GM19239 (cell line): ENCODE measurements around the gene POLR3GL.

Experiments used
- DNase-seq: peaks from one replicate; pipeline ENCODE4 v3.0.0; 2011; ENCODE audit warnings: low spot score; ENCODE audit not compliant: insufficient read length
- FAIRE-seq: peaks from 2 replicates; lab custom pipeline; 2011; peaks lifted over from hg19 to GRCh38; lab: Jason Lieb, UNC

Gene POLR3GL

DNA sequence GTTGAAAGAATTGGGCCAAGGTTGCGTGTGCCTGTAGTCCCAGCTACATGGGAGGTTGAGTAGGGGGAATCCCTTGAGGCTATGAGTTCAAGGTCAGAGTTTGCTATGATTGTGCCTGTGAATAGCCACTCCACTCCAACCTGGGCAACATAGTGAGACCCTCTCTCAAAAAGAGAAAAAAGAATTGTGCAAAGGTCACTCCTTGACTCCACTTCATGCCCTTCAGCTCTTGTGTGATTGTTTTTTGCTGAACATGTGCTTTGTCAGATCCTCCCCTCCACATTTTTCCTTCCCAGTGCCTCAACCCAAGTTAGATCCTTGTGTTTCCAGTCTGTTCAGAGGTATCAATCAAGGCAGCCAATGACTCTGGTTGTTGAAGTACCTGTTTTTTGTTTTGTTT is 23.4 kb downstream of the POLR3GL start:
- FAIRE-seq (no peak), DNase-seq (no peak)

- no peak for FAIRE-seq
- DNase-seq, result no peak
Observed at GRCh38 chr1:145988773-145989172, 24.3 kb downstream of the POLR3GL start.

GRCh38 chr1:145990249-145990855 is 25.9 kb downstream of the POLR3GL start:
- FAIRE-seq (no peak), DNase-seq (no peak)

DNA sequence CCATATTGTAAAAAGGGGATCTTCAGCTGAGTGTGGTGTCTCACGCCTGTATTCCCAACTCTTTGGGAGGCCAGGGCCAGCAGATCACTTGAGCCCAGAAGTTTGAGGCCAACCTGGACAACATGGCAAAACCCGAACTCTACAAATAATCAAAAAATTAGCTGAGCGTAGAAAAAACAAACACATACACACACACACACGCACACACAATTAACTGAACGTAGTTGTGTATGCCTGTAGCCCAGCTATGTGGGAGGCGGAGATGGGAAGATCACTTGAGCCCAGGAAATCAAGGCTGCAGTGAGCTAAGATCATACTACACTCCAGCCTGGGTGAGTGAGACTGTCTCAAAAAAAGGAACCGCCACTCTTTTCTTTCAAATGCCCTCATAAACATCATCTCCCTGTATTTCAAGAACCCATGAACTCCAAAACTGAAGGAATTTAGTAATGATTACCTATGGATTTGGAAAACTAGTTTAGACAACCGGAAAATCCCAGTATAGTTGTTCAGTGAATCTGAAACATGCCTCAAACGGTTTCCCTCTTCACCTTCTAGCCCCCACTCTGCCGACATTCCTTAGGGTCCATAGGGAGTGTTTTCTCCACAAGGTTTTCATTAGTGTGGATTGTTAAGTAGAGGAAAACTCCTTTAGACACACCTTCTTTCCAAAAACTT is 27.4 kb downstream of the POLR3GL start:
- DNase-seq (no peak), FAIRE-seq (no peak)

GRCh38 chr1:145992502-145992936 is 28.0 kb downstream of the POLR3GL start:
- no peak for FAIRE-seq
- DNase-seq, result no peak

DNA sequence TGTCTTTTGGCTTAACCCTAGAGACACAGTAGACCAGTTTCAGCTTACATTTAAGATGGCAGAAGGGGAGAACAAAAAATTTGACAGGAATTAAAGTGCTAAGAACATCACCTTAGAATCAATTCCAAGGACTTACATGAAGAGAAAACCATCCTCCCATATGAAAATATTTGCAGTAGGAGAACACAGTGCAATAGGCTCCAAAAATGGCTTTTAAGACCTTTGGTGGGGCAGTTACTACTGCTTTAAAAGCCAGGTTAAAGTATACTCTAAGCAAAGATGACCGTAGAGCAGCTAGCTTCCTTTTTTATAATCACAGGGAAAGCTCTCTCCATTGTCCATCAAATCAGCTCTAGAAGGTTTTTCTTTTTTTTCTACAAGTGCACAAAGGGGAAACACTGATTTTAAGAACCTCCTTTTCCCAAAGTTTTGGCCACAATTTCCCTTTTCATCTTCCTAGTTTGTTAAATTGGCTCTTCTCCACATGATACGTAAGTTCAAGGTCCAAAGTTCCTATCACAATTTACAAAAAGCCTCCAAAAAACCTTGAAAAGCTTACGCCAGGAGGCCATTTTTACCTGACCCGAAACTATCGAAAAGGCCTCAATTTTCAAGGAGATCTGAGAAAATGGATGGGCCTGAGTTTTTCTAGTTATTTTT is 28.6 kb downstream of the POLR3GL start:
- DNase-seq (no peak), FAIRE-seq (no peak)

- no peak for FAIRE-seq
- DNase-seq, result no peak
Observed at GRCh38 chr1:145993618-145994390, 29.3 kb downstream of the POLR3GL start.

DNA sequence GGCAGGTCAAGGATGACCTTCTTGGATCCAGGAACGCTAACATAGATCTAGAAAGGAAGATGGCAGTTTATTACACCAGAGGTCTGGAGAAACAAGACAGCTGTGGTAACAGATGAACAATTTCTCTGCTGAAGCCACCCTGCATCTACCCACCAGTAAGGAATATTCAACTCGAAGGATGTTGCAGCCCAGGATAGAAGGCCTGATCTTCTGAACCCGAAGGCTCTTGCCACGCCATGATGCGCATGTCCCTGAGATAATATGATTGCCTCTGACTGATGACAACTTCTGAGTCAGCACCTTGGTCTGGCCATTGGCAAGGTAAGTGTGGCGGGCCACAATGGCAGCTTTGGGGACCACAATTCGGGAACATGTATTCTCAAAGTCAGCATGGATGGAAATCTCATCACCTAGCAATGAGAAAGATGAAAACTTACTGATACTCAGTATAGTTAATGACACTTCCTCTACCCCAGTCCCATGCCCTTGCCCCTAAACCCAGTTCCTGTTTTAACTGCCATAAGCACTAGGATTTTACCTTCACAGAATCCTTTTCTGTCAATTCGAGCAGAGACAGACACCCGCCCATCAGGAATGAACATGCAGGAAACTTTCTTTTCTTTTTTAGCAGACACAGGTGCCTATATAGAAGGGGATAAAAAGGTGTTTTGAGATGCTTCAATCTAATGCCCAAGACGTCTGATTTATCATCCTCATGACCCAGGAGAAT is 30.1 kb downstream of the POLR3GL start:
- FAIRE-seq, result no peak
- no peak for DNase-seq

GRCh38 chr1:145995148-145995881 is 30.8 kb downstream of the POLR3GL start:
- peak; percentile 23 for FAIRE-seq
- no peak for DNase-seq

DNA sequence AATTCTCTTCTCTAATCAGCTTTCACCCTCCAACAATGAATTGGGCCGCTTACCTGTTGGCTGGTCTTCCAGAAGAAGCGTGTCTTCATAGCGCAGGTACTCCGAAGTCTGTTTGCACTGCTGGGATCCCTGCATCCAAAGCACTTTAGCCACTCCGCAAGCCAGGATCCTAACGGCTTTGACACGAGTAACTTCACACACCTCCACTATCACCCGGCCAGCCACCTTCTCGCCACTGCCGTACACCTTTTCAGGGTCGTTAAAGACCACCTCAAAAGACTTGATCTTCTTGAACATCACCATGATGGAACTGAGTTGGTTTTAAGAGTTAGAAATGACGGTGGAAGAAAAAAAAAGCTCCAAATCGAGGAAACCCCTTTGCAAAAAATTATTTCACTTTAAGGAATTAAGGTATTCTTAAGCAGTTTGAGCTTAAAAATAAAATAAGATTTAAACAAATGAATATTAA is 31.5 kb downstream of the POLR3GL start:
- FAIRE-seq (no peak), DNase-seq (no peak)

DNA sequence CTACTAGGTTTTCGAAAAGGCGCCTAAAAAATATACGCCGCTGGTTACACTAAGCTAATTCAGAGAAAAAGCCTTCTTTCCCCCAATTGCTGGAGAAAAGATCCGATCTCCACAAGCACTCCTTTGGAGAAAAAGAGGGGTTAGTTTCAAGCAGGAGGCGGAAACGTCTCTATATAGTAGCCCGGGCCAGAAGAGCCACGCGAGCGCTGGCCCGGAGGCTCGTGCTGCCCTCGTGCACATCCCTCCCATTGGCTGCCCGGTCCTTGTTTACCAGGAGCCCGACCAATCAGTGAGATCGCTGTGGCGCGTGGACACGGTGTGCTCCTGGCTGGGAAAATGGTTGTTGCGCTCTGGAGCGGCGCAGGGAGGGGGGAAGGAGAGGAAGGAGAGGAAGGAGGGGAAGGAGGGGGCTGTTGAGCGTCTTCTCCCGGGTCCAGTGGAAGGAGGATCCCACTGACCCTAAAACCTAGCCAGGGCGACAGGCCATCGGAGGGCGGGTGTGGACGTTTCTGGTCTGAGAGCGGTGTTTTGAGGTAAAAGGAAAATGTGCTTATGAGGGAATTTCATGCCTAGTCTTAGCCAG is 32.0 kb downstream of the POLR3GL start, which contains the start of gene TXNIP:
Gene TXNIP, minus strand, starts transcription at position 147 of the 583 bp plus-strand sequence. CDS start 313 bp downstream, outside the sequence.
- peak; percentile 85 for DNase-seq
- peak; percentile 89 for FAIRE-seq

- DNase-seq, result no peak
- peak; percentile 68 for FAIRE-seq
Observed at GRCh38 chr1:145997016-145997717, 32.7 kb downstream of the POLR3GL start.

DNA sequence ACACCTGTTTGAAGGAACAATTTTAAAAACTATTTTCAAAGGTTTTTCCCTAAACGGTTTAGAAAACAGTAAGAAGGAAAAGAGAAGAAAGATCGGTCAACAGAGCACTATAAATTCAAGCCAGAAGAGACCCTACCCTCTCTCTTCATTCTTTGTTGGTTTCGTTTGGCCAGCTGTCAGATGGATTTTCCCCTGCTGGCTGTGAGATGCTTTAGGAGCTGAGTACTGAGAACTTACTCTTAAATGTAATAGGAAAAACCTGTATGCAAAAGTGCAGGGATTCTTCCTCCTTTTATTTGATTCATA is 33.2 kb downstream of the POLR3GL start:
- DNase-seq (no peak), FAIRE-seq (no peak)

DNA sequence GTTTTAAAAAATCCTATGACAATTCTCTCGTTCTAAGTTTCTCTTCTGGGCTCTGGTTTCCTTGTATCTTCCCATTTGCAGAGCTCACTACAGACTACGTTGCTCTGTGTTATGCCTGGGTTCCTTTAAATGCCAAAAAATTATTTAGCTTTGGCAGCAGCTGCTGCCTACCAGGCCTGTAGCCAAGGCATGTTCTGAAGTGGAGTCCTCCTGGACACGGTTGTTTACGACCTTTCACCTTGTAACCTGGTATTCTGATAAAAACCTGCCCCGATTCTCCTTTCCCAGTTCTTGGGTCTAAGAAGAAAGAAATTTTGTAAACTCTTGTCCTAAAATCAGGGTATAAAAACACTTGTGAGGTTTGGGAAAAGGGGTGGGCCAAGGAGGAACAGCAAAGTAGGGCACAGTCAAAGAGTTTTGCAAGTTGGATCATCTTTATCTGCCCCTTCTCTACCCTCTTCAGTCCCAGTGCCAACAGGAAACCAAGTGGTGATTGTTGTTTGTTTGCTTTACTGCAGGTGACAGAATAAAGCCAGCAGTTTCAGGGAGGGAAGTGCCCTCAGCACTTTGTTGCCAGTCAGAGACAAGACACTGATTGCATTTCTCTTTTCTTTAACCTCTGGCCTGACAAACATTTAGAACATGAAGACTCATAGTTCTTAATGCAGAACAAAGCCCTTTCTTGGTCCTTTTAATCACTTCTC is 35.0 kb downstream of the POLR3GL start:
- no peak for DNase-seq
- FAIRE-seq, result no peak

- FAIRE-seq (no peak), DNase-seq (no peak)
Observed at GRCh38 chr1:146001709-146002108, 37.2 kb downstream of the POLR3GL start.

DNA sequence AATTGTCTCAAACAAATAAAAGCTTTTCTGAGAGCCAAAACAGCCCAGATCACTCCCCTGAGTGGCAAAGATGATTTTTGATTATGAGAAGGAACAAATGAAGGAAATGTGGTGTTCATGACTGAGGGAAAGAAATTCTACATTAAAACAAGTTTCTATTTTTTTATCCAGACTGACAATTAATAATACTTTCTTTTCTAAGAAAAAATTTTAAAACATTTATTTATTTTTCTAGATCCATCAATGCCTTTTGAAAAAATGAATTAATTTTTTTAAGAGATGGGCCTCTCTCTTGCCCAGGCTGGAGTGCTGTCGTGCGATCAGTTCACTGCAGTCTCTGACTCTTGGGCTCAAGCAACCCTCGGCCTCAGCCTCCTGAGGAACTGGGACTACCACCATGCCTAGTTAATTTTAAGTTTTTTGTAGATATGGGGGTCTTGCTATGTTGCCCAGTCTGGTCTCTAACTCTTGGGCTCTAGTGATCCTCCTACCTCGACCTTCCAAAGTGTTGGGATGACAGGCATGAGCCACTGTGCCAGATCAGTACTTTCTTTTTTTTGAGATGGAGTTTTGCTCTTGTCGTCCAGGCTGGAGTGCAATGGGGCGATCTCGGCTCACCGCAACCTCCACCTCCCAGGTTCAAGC is 43.1 kb downstream of the POLR3GL start:
- FAIRE-seq (no peak), DNase-seq (no peak)

DNA sequence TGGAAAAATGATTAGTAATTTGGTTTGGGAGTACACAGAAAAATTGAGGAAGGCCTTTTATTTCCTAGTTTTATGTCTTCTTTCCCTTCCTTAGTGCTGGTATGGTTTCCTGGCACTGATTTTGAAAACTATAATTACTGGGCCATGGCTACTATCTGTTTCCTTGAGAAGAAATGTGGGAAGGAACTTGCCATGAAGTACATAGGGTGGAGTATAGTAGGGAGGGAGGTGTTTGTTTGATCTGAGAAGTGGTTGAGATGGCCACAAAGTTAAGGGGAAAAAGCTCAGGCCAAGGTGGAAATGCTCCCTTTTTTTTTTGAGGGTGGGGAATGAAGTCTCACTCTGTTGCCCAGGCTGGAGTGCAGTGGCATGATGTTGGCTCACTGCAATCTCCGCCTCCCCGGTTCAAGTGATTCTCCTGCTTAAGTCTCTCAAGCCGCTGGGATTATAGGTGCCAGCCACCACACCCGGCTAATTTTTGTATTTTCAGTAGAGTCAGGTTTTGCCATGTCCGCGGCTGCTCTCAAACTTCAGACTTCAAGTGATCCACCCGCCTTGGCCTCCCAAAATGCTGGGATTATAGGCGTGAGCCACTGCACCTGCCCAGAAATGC is 45.7 kb downstream of the POLR3GL start:
- FAIRE-seq (no peak), DNase-seq (no peak)
